GM18867 (cell line): ENCODE data around the gene NRF1.
"Not testable (repeated sequence)": the region's sequence is repeated elsewhere in the genome, so short reads cannot be mapped to it uniquely, and the experiment has no call there.

ENCODE experiments used
- ATAC-seq: cut with Tn5 transposase; IDR thresholded peaks from one replicate; pipeline ENCODE4 v1.9.1; 2021; ENCODE audit warnings: mild to moderate bottlenecking, moderate library complexity; ENCODE audit not compliant: unreplicated experiment

The NRF1 gene

GRCh38 chr7:129644634-129645230 lies 33.2 kb downstream of the NRF1 start:
- ATAC-seq = no peak

- no peak for ATAC-seq
These were observed 35.0 kb downstream of the NRF1 start for GRCh38 chr7:129646369-129647021.

- ATAC-seq = no peak
These were observed 37.7 kb downstream of the NRF1 start for GRCh38 chr7:129649128-129649690.

GRCh38 chr7:129650056-129650758 lies 38.7 kb downstream of the NRF1 start:
- no peak for ATAC-seq

- peak; percentile 67 for ATAC-seq
These were observed 41.4 kb downstream of the NRF1 start for GRCh38 chr7:129652914-129653313.

GRCh38 chr7:129655811-129656210 lies 44.3 kb downstream of the NRF1 start:
- ATAC-seq = no peak

GRCh38 chr7:129657363-129657762 lies 45.8 kb downstream of the NRF1 start:
- no peak for ATAC-seq

- ATAC-seq = not testable (repeated sequence)
These were observed 48.4 kb downstream of the NRF1 start for GRCh38 chr7:129659907-129660306.

GRCh38 chr7:129661645-129662182 lies 50.2 kb downstream of the NRF1 start:
- no peak for ATAC-seq

GRCh38 chr7:129663240-129663639 lies 51.7 kb downstream of the NRF1 start:
- not testable (repeated sequence) for ATAC-seq

GRCh38 chr7:129664029-129665012 lies 52.8 kb downstream of the NRF1 start:
- no peak for ATAC-seq

GRCh38 chr7:129665013-129665401 lies 53.5 kb downstream of the NRF1 start:
- ATAC-seq = no peak

- ATAC-seq = no peak
These were observed 55.6 kb downstream of the NRF1 start for GRCh38 chr7:129667116-129667515.

- ATAC-seq = no peak
These were observed 56.0 kb downstream of the NRF1 start for GRCh38 chr7:129667551-129667950.

- ATAC-seq = no peak
These were observed 58.4 kb downstream of the NRF1 start for GRCh38 chr7:129669901-129670300.

- ATAC-seq = no peak
These were observed 59.1 kb downstream of the NRF1 start for GRCh38 chr7:129670656-129671055.

GRCh38 chr7:129671266-129671665 lies 59.7 kb downstream of the NRF1 start:
- ATAC-seq = no peak

GRCh38 chr7:129674475-129674874 lies 63.0 kb downstream of the NRF1 start:
- ATAC-seq = not testable (repeated sequence)

GRCh38 chr7:129675521-129675920 lies 64.0 kb downstream of the NRF1 start:
- ATAC-seq = no peak
